Measurements from ENCODE around the gene MANF.

MANF gene

GRCh38 chr3:51408813-51409212 lies 23.7 kb downstream of the MANF start:
- peaks cover 7% of the 10 kb centered on the region for H3K4me1 Mint-ChIP-seq
- no peak overlapping the region for H3K27ac Mint-ChIP-seq
- no peak for ATAC-seq
- no peak for DNase-seq
- H3K27me3 Mint-ChIP-seq, result no peaks in the 10 kb centered on the region
- H3K4me3 Mint-ChIP-seq, result no peak overlapping the region
- H3K9me3 Mint-ChIP-seq, result no peaks in the 10 kb centered on the region
- peaks cover 48% of the 10 kb centered on the region for H3K36me3 Mint-ChIP-seq (ENCODE audit: low read depth)

GRCh38 chr3:51422211-51422610 lies 37.1 kb downstream of the MANF start:
- Mint-ChIP-seq H3K27ac (no peak overlapping the region), H3K4me1 (no peaks in the 10 kb centered on the region), H3K9me3 (no peaks in the 10 kb centered on the region), H3K36me3 (ENCODE audit: low read depth) (peaks cover 32% of the 10 kb centered on the region), H3K4me3 (no peak overlapping the region), H3K27me3 (no peaks in the 10 kb centered on the region)
- ATAC-seq (no peak), DNase-seq (no peak)

GRCh38 chr3:51426921-51427320 lies 41.8 kb downstream of the MANF start:
- DNase-seq (no peak), ATAC-seq (no peak)
- H3K27me3 Mint-ChIP-seq, result no peaks in the 10 kb centered on the region
- no peaks in the 10 kb centered on the region for H3K9me3 Mint-ChIP-seq
- no peak overlapping the region for H3K27ac Mint-ChIP-seq
- H3K36me3 Mint-ChIP-seq (ENCODE audit: low read depth), result peaks cover 35% of the 10 kb centered on the region
- H3K4me3 Mint-ChIP-seq, result no peak overlapping the region
- no peaks in the 10 kb centered on the region for H3K4me1 Mint-ChIP-seq

GRCh38 chr3:51429138-51429537 lies 44.0 kb downstream of the MANF start:
- H3K4me1 Mint-ChIP-seq, result no peaks in the 10 kb centered on the region
- H3K4me3 Mint-ChIP-seq, result no peak overlapping the region

GRCh38 chr3:51434110-51434509 lies 49.0 kb downstream of the MANF start:
- Mint-ChIP-seq H3K9me3 (no peaks in the 10 kb centered on the region), H3K4me1 (no peaks in the 10 kb centered on the region), H3K27me3 (no peaks in the 10 kb centered on the region), H3K4me3 (no peak overlapping the region), H3K36me3 (ENCODE audit: low read depth) (peaks cover 26% of the 10 kb centered on the region), H3K27ac (no peak overlapping the region)
- DNase-seq (no peak), ATAC-seq (no peak)

More at GRCh38 chr3:51429138-51429537, 44.0 kb downstream of the MANF start:
- ATAC-seq (no peak), DNase-seq (no peak)
- H3K36me3 Mint-ChIP-seq (ENCODE audit: low read depth), result peaks cover 38% of the 10 kb centered on the region
- H3K9me3 Mint-ChIP-seq, result no peaks in the 10 kb centered on the region
- no peaks in the 10 kb centered on the region for H3K27me3 Mint-ChIP-seq
- no peak overlapping the region for H3K27ac Mint-ChIP-seq

- Mint-ChIP-seq H3K27ac (no peak overlapping the region), H3K4me1 (no peaks in the 10 kb centered on the region), H3K36me3 (ENCODE audit: low read depth) (peaks cover 22% of the 10 kb centered on the region), H3K27me3 (no peaks in the 10 kb centered on the region), H3K4me3 (no peak overlapping the region), H3K9me3 (no peaks in the 10 kb centered on the region)
- DNase-seq, result peak; percentile 28
- ATAC-seq, result peak; percentile 87
Measured at GRCh38 chr3:51434746-51435327, 49.7 kb downstream of the MANF start.

- ATAC-seq (peak; percentile 25), DNase-seq (no peak)
- no peak overlapping the region for H3K4me3 Mint-ChIP-seq
- no peaks in the 10 kb centered on the region for H3K4me1 Mint-ChIP-seq
- no peaks in the 10 kb centered on the region for H3K9me3 Mint-ChIP-seq
- H3K27ac Mint-ChIP-seq, result no peak overlapping the region
- H3K36me3 Mint-ChIP-seq (ENCODE audit: low read depth), result peaks cover 32% of the 10 kb centered on the region
- H3K27me3 Mint-ChIP-seq, result no peaks in the 10 kb centered on the region
Measured at GRCh38 chr3:51436998-51437639, 52.0 kb downstream of the MANF start.

Measured in activated naive CD8-positive, alpha-beta T cell treated with anti-CD3 and anti-CD28 coated beads, Interleukin-2, amount 50 U/mL, for 24 hours (primary cell).